ENCODE measurements around the gene DIRAS1. TPM values are rescaled to one million over a fixed set of nuclear protein-coding genes. Genes with fewer than 3 reads are reported as not detected.

The DIRAS1 gene
- total RNA-seq, 1 experiment from 2014 or later, result 7.8 TPM

GRCh38 chr19:2680808-2681207 lies 40.4 kb downstream of the DIRAS1 start:
- no peak overlapping the region for H3K14ac ChIP-seq (ENCODE audit: insufficient read depth, low read length)
- H3K4me1 ChIP-seq (ENCODE audit: insufficient read depth, low read length), result no peaks in the 10 kb centered on the region
- H2BK15ac ChIP-seq (ENCODE audit: low read depth, low read length), result no peak overlapping the region
- no peak overlapping the region for H3K4me3 Mint-ChIP-seq
- no peaks in the 10 kb centered on the region for H3K9me3 ChIP-seq (ENCODE audit: control insufficient read depth, low read depth, low read length)
- H3K4me2 ChIP-seq (ENCODE audit: insufficient read depth, insufficient read length, low read length), result no peak overlapping the region
- H4K20me1 ChIP-seq (ENCODE audit: control insufficient read depth, insufficient read depth, insufficient read length), result no peaks in the 10 kb centered on the region
- H2AFZ ChIP-seq (ENCODE audit: low read length), result no peak overlapping the region
- no peak overlapping the region for H4K8ac ChIP-seq (replicated peaks; ENCODE audit: insufficient read length, low read depth, low read length)
- H3K27me3 ChIP-seq (ENCODE audit: insufficient read depth, low read length), result no peaks in the 10 kb centered on the region
- no peak overlapping the region for H2BK120ac ChIP-seq (ENCODE audit: low read depth, low read length, poor library complexity, severe bottlenecking)
- no peak overlapping the region for H2BK20ac ChIP-seq (ENCODE audit: low read depth, low read length, poor library complexity, severe bottlenecking)
- H3K27ac Mint-ChIP-seq, result no peak overlapping the region
- H3K23ac ChIP-seq (ENCODE audit: insufficient read length, low read depth, low read length), result no peak overlapping the region
- peaks cover 0 to 2% of the 10 kb centered on the region in 2 experiments; a peak in 2 of 5 replicates for H3K9me3 Mint-ChIP-seq
- no peak for DNase-seq
- no peak overlapping the region for H4K5ac ChIP-seq (ENCODE audit: insufficient read length, low read depth, low read length)
- H3K27me3 Mint-ChIP-seq (ENCODE audit: low read depth), result peaks cover 20% of the 10 kb centered on the region
- no peak overlapping the region for H2AK5ac ChIP-seq (ENCODE audit: insufficient read length, low read length)
- H3K79me1 ChIP-seq (ENCODE audit: insufficient read depth, low read depth, low read length, poor library complexity, severe bottlenecking), result no peaks in the 10 kb centered on the region
- H3K23me2 ChIP-seq (ENCODE audit: insufficient read length, low read depth, low read length, poor library complexity, severe bottlenecking), result no peaks in the 10 kb centered on the region
- H3K4ac ChIP-seq (ENCODE audit: low read depth, low read length), result no peak overlapping the region
- H3K36me3 Mint-ChIP-seq (ENCODE audit: insufficient read depth in 1 of 3, low read depth in 3 of 3), result peaks cover 0 to 5% (median 5%) of the 10 kb centered on the region in 3 experiments; a peak in 5 of 7 replicates
- H3K79me2 ChIP-seq (ENCODE audit: insufficient read depth, low read length), result no peaks in the 10 kb centered on the region
- TF ChIP-seq CTCF (conservative IDR thresholded peaks at IDR 0.05), result no peak
- peaks cover 2% of the 10 kb centered on the region in 2 experiments; a peak in 1 of 4 replicates for H3K4me1 Mint-ChIP-seq
- no peak overlapping the region for H3K9ac ChIP-seq (ENCODE audit: extremely low read depth, insufficient read length, low read length)
- no peak overlapping the region for H3K27ac ChIP-seq (ENCODE audit: insufficient read length, low read depth, low read length)
- no peak overlapping the region for H3K18ac ChIP-seq (ENCODE audit: insufficient read length, low read depth, low read length)
- H2BK12ac ChIP-seq (ENCODE audit: insufficient read length, low read depth, low read length), result no peak overlapping the region
- no peak overlapping the region for H3T11ph ChIP-seq (ENCODE audit: low read length)
- no CpG with 5 or more reads among the region's 11 CpGs for WGBS (ENCODE audit: extremely low coverage, insufficient read length, low lambda C conversion rate)
- no peak overlapping the region for H2BK5ac ChIP-seq (ENCODE audit: insufficient read length, low read length)
- H3K56ac ChIP-seq (ENCODE audit: insufficient read length, low read depth, low read length), result no peak overlapping the region
- no peak overlapping the region for H4K91ac ChIP-seq (ENCODE audit: insufficient read length, low read depth, low read length)

Measured in H9 (cell line).